GM21515 (cell line): ENCODE data around the gene CEP41.

ENCODE experiments used
- ATAC-seq: cut with Tn5 transposase; IDR thresholded peaks from one replicate; pipeline ENCODE4 v1.9.1; 2021; ENCODE audit not compliant: unreplicated experiment

The CEP41 gene

GRCh38 chr7:130352194-130353074 is 88.4 kb downstream of the CEP41 start:
- ATAC-seq = no peak

- ATAC-seq = no peak
Observed at GRCh38 chr7:130351791-130352090, 89.1 kb downstream of the CEP41 start.

- no peak for ATAC-seq
Observed at GRCh38 chr7:130350945-130351790, 89.6 kb downstream of the CEP41 start.

- no peak for ATAC-seq
Observed at GRCh38 chr7:130349911-130350782, 90.7 kb downstream of the CEP41 start.

- ATAC-seq = no peak
Observed at GRCh38 chr7:130346941-130347340, 93.9 kb downstream of the CEP41 start.

- no peak for ATAC-seq
Observed at GRCh38 chr7:130346177-130346905, 94.5 kb downstream of the CEP41 start.

- no peak for ATAC-seq
Observed at GRCh38 chr7:130345725-130346124, 95.1 kb downstream of the CEP41 start.

- no peak for ATAC-seq
Observed at GRCh38 chr7:130345136-130345535, 95.7 kb downstream of the CEP41 start.

- ATAC-seq = no peak
Observed at GRCh38 chr7:130344271-130344866, 96.4 kb downstream of the CEP41 start, which contains the start of gene CPA5. TSS of gene CPA5 (plus strand) at chr7:130344816. CDS start at chr7:130346486, 1,670 bp downstream.
